PFSK-1 (cell line): ENCODE measurements around the gene NEK10.

Experiments
- FOXP2 ChIP-seq: optimal IDR thresholded peaks from 2 replicates; pipeline ENCODE3; 2011; ENCODE audit warnings: borderline replicate concordance, control low read depth, inconsistent platforms; ENCODE audit not compliant: insufficient read depth; ENCODE audit errors: extremely low read length, extremely low read depth
- POLR2AphosphoS5 ChIP-seq: IDR thresholded peaks from 2 replicates; pipeline ENCODE4 v1.6.1; 2012; ENCODE audit warnings: low read depth, mild to moderate bottlenecking, control low read depth, low read length, moderate library complexity
- SIN3A ChIP-seq: IDR thresholded peaks from 2 replicates; pipeline ENCODE4 v1.6.1; 2012; ENCODE audit warnings: mild to moderate bottlenecking, low read length, moderate library complexity, borderline replicate concordance; ENCODE audit not compliant: insufficient read depth

GRCh38 chr3:27219127-27219845, 149.9 kb downstream of the NEK10 start:
- TF ChIP-seq FOXP2 (no peak), SIN3A (no peak), POLR2AphosphoS5 (no peak)
